ENCODE measurements around the gene CCT2. TPM values are rescaled to one million over a fixed set of nuclear protein-coding genes. Genes with fewer than 3 reads are reported as not detected.

Gene CCT2
- total RNA-seq, 1 donor from 2014 or later: 157 TPM

DNA sequence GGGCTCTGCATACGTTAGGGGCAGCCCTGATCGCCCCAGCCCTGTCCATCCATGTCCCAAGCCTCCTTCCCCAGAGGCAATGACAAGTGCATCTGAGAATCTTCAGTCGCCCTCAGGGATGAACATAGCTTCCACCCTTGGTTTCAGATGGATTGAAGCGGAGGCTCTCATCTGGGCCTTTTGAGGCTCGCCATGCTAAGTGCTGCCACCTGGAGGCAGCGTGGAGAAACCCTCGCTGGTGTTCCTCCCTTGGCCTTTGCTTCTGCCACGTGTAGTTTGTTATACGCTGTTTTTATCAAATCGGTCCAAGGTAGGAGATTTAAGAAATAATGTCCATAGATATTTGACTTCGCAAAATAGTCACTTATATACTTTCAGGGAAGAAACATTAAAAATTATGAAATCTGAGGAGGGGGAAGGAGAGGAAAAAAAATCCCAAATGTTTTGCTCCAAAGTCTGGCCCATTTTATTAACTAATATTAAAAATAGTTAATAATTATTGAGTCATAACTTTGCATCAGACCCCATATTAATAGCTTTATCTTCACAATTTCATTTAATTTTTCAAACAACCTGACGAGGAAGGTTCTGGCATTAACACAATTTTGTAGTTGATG, 54.2 kb downstream of the CCT2 start:
- DNase-seq (ENCODE audit: extremely low read depth, low read depth, low spot score): no peak

DNA sequence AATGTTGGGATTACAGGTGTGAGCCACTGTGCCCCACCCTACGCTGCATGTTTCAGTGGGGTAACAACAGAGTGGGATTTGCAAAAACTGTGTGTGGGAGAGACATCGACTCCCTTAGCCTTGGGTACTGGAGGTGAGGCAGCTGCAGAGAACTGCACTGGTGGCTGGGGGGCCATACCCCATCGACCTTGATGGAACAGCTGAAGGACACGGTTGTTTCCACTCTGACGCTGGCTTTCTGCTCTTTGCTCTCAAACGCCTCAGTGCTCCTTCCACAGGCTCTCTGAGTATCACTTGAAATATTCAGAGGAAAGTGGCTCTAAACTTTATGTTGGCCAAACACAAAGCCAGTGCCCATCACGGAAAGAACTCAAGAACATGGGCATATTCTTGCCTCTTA, 56.3 kb downstream of the CCT2 start:
- DNase-seq (ENCODE audit: extremely low read depth, low read depth, low spot score): no peak

DNA sequence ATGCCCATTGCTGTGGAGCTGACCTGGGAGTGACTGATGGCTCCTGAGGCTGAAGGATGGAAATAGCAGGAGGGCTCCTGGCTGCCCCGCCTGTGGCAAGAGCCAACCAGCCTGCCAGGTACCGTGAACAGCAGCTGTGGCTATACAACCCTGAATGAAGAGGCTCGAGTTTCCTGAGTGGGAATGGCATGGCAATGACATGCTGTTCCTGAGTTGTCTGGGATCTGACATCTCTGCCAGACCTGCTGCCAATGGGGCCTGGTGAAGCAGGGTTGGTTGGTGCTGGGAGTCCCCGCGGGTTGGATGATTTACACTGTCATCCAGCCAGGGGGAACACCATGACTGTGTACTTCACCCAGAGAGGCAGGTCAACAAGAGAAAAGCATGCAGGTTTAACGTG, 57.3 kb downstream of the CCT2 start:
- no peak for DNase-seq (ENCODE audit: extremely low read depth, low read depth, low spot score)

DNA sequence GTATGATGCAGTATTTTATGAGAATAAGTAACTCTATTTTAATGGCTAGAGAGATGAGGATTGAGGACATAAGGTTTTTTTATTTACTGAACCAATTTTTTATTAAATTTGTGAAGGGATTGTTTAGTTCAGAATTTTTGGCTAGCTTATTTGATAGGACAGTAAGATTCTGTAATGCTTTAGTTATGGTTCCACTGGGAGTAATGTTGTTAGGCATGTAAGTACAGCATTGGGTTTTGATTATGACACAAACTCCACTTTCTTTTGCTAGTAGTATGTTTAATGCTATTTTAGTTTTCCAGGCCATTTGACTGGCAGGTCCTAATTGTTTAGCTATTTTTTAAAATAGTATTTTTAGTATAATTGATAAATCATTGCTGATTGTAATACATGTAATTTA, 59.3 kb downstream of the CCT2 start:
- DNase-seq (ENCODE audit: extremely low read depth, low read depth, low spot score): no peak

DNA sequence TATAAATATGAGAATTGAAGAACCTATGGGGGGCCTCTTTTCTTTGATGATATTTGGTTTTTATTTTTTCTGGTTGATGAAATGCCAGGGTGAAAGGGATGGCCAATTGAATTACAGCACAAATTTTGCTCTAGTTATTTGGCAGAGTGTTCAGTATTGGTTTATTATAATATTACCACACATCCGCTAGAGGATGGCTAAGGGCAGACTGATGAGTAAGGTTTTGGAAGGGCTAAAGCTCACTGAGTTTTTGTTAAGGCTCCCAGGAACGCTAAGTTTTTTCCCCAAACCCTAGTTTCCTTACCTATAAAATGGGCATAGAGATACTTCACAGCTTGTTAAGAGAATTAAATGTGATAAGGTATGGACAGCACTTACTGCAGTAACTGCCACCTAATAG, 59.8 kb downstream of the CCT2 start:
- no peak for DNase-seq (ENCODE audit: extremely low read depth, low read depth, low spot score)

DNA sequence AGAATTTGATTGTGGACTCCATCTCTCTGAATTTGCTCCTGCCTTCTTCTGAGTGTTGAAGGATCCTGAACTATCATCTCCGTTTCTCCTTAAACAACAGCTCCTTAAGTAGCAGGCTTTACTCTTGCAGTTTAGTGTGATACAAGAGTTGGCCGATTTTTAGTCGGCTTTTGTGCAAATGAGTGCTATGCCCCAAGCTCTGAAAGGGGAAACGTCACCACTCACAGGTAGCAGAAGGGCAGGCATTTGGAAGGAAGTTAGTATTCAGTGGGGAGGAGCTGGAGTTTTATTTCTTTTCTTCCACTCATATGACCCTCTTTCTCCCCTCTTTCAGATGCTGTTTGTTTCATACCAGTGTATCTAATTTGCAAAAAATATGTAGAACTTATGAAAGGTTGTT, 61.9 kb downstream of the CCT2 start:
- no peak for DNase-seq (ENCODE audit: extremely low read depth, low read depth, low spot score)

DNA sequence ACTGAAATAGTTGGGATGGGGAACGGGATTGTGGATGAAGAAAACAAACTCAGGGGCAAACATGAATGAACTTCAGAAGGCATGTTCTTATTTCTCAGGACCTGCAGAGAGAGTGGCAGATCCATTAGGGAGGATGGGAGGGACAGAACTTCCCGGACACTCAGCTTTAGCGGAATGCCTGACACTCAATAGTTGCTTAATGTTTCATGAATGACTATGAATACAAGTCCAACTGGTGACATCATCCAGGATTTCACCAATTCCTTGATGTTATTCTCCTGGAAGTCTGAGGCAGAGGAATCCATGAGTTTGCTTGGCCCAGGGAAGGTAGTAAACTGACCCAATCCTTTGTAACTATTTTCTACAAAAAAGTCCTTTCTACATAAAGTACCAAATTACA, 63.2 kb downstream of the CCT2 start:
- DNase-seq (ENCODE audit: extremely low read depth, low read depth, low spot score): no peak

DNA sequence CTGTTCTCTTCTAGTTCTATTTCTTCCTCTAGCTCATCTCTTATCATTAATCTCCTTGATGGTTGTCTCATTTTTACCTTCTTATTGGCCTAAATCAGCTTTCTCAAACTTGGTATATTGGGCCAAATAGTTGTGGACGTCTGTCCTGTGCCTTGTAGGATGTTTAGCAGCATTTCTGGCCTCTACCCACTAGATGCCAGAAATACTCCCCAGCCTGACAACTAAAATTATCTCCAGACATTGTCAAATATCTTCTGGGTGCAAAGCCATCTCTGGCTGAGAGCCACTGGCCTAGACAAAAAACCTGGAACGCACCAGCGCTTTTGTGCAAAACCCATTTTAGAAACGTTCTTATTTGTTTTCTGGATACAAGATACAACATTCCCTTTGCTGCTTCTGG, 64.3 kb downstream of the CCT2 start:
- no peak for DNase-seq (ENCODE audit: extremely low read depth, low read depth, low spot score)

Other genes with a start within 250 kb of the CCT2 start
- gene LYZ, start 237.1 kb upstream of the CCT2 start, total RNA-seq: not detected in 2 replicates
- 17.9 and 26.6 TPM in 2 replicates for gene YEATS4, start 225.7 kb upstream of the CCT2 start, total RNA-seq
- 22.2 and 31.2 TPM in 2 replicates for gene FRS2, start 115.1 kb upstream of the CCT2 start, total RNA-seq
- not detected in 2 replicates for gene LRRC10, start 25.4 kb downstream of the CCT2 start, total RNA-seq
- gene BEST3, start 113.8 kb downstream of the CCT2 start, total RNA-seq: 0.06 and 0.82 TPM in 2 replicates
- gene RAB3IP, start 153.4 kb downstream of the CCT2 start, total RNA-seq: 8.9 and 12.9 TPM in 2 replicates
- not detected in 2 replicates for gene MYRFL, start 239.8 kb downstream of the CCT2 start, total RNA-seq